Erythroblast (primary cell): ENCODE measurements around the gene HLA-DPA1.
"Not testable (repeated sequence)": the region's sequence is repeated elsewhere in the genome, so short reads cannot be mapped to it uniquely, and the experiment has no call there.

Source experiments
- DNase-seq, 2 experiments: peaks; one replicate each; lab custom pipeline; 2025; lab: John Stamatoyannopoulos, UW
- GATA1 ChIP-seq: IDR thresholded peaks from 2 replicates; pipeline ENCODE4 v1.6.1; 2011; ENCODE audit warnings: low read depth, mild to moderate bottlenecking, control low read depth, low read length, moderate library complexity
- POLR2A ChIP-seq: IDR thresholded peaks from 2 replicates; pipeline ENCODE4 v1.6.1; 2011; ENCODE audit warnings: mild to moderate bottlenecking, low read length

HLA-DPA1 gene

GRCh38 chr6:33079580-33079979 is 6.1 kb upstream of the HLA-DPA1 start:
- DNase-seq: peak in 1 of 2 experiments; percentile 13
- TF ChIP-seq POLR2A: no peak
- TF ChIP-seq GATA1: no peak

- DNase-seq: no peak
- TF ChIP-seq POLR2A (no peak), GATA1 (no peak)
Observed at GRCh38 chr6:33078919-33079521, 5.6 kb upstream of the HLA-DPA1 start.

GRCh38 chr6:33078442-33078841 is 5.0 kb upstream of the HLA-DPA1 start:
- DNase-seq: no peak
- TF ChIP-seq GATA1 (no peak), POLR2A (no peak)

- no peak for TF ChIP-seq POLR2A
- no peak for TF ChIP-seq GATA1
- no peak for DNase-seq
Observed at GRCh38 chr6:33077908-33078307, 4.5 kb upstream of the HLA-DPA1 start.

DNA sequence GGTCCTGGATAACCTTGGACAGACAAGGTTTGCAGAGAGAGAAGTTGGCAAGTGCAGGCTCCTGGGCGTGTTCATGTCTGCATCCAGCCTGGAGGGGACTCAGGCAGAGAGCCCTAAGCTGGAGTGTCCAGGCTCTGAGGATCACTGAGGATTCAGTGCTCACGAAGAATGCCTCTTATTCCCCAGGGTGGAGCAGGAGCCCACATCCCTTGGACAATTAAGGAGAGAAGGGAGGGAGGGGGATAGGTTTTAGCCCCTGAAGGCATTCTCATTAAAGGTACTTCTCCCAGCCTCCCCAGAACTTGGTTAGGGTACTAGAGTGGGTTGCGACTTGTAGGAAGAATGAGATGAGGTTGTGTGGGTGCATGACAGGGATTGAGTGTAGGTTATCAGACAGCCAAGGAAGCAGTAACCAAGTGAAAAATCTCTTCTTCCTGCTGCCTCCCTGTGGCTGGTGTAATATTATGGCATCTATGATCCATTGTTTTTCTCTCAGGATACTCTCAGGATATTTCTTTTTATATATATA is 3.0 kb upstream of the HLA-DPA1 start:
- DNase-seq: no peak
- no peak for TF ChIP-seq POLR2A
- no peak for TF ChIP-seq GATA1

GRCh38 chr6:33075568-33076405 is 2.3 kb upstream of the HLA-DPA1 start, which contains the start of gene HLA-DPB1:
Gene HLA-DPB1, plus strand, starts transcription at chr6:33075990. Its CDS starts 52 bp downstream, at chr6:33076042.
- no peak for TF ChIP-seq GATA1
- TF ChIP-seq POLR2A: no peak
- DNase-seq: peak; percentile 40 to 62

- TF ChIP-seq POLR2A: no peak
- DNase-seq: peak in 1 of 2 experiments; percentile 35
Observed at GRCh38 chr6:33075208-33075567, 1.7 kb upstream of the HLA-DPA1 start.

DNA sequence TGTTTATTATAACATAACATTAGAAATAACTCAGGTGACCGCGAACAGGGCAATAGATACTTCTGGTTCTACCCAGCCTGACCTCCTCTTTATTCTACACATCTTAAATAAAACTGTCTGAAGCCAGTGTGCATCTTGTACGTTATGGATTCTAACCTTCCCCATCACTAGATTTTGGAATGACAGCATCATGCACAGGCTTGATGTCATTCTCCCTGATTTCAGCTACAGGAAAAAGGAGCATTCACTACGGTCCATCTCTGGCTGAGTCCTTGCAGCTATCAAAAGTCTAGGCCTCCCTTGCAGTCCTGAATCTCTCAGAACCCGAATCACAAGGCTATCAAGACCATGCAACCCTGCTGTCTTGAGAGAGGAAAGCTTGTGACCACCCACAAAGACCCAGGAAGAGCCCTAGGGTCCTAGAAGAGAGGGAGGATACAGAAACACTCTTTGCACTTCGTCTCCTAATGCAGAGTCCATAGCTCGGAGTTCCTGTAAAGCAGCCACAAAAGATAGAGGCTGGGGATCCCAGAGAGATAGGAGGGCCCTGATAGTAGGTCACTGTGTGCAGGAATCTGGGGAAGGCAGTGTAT is 845 bp downstream of the HLA-DPA1 start:
- TF ChIP-seq POLR2A: no peak
- TF ChIP-seq GATA1: no peak

DNA sequence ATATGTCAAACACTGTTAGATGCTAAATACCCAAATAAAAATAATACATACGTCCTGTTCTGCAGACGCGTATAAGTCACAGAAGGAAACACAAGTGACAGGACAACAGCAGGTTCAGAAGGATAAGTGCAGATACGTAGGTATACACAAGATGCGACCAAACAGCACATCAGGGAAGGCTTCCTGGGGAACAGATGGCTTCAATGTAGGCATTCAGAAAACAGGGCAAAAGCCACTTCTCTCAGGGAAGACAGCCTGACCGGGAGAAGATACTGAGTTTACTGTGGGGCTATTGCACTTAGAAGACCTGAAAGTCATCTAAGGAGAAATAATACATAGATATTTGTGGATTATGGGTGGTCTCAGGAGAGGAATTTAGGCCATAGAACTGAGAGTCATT is 1.9 kb downstream of the HLA-DPA1 start:
- no peak for DNase-seq
- no peak for TF ChIP-seq POLR2A
- no peak for TF ChIP-seq GATA1

More for the DNA sequence above, 845 bp downstream of the HLA-DPA1 start:
- DNase-seq: no peak

DNA sequence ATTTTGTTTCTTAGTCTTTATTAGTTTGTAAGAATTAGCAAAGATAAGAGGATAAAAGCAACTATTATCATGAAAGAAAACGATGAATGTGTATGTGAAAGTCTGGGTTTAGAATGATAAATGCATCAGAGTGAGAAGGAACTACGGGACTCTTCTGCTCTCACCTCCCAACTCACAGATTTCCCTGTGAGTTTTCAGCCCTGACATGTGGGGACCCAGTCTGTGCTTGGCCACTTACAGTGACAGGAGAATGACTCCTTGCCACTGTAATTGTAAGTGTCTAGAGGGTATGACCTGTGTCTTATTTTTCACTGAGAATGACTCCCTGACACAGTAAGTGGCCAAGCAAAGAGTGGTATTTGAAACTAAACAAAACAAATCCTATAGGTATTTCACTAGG is 2.5 kb downstream of the HLA-DPA1 start:
- no peak for TF ChIP-seq GATA1
- no peak for TF ChIP-seq POLR2A
- no peak for DNase-seq

DNA sequence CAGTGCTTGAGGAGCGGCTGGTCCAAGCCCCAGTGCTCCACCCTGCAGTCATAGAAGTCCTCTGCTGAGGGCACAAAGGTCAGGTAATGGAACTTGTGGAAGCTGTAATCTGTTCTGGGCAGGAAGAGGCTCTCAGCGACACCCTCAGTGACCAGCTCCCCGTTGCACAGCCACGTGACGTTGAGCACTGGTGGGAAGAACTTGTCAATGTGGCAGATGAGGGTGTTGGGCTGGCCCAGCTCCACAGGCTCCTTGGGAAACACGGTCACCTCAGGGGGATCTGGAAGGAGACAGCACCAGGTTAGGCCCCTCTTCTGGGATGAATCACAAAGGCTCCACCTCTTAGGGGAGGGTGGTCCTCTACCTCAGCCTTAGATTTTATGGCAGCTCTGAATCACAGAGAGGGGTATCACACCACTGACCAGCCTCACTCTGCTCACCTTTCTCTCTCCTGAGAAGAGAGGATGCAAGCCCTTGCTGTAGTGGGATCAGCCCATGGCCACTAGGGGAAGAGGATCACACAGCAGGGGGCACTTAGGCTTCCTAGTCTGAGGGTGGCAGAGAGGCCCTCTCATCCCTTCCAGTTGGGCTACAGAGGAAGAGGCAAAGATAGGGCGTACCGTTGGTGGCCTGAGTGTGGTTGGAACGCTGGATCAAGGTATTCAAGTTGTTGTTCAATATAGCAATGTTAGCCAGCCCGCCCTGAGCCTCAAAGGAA is 4.3 kb downstream of the HLA-DPA1 start:
- no peak for TF ChIP-seq GATA1
- no peak for TF ChIP-seq POLR2A
- no peak for DNase-seq

DNA sequence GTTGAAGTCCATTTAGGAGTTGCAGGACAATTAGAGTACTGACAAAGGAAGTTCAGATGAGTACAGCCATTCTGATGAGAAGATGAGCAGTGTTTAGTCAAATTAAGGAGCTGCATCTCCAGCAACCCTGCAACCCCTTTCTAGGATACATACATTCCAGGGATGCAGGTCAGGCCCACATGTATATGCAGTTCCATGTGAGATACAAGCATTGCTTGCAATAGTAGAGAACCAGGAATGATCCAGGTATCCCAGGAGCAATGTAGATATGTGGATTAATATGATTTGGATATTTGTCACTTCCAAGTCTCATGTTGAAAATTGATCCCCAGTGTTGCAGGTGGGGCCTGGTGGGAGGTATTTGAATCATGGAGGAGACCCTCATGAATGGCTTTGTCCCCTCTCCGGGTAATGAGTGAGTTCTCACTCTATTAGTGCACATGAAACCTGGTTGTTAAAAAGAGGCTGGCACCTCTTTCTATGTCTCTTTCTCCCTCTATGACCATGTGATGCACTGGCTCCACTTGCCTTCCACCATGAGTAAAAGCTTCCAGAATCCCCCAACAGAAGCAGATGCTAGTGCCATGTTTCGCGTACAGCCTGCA is 6.4 kb downstream of the HLA-DPA1 start:
- DNase-seq: no peak
- no peak for TF ChIP-seq POLR2A
- TF ChIP-seq GATA1: no peak

GRCh38 chr6:33065312-33065711 is 8.1 kb downstream of the HLA-DPA1 start:
- no peak for DNase-seq
- TF ChIP-seq POLR2A (no peak), GATA1 (no peak)

- no peak for DNase-seq
- no peak for TF ChIP-seq GATA1
- TF ChIP-seq POLR2A: no peak
Observed at GRCh38 chr6:33064723-33065122, 8.7 kb downstream of the HLA-DPA1 start.

- DNase-seq: not testable (repeated sequence)
Observed at GRCh38 chr6:33063435-33063834, 10.0 kb downstream of the HLA-DPA1 start.
